ENCODE results near the gene ZRANB3.

GRCh38 chr2:135494503-135494902, 36.5 kb downstream of the ZRANB3 start:
- TF ChIP-seq, protein P1, sequence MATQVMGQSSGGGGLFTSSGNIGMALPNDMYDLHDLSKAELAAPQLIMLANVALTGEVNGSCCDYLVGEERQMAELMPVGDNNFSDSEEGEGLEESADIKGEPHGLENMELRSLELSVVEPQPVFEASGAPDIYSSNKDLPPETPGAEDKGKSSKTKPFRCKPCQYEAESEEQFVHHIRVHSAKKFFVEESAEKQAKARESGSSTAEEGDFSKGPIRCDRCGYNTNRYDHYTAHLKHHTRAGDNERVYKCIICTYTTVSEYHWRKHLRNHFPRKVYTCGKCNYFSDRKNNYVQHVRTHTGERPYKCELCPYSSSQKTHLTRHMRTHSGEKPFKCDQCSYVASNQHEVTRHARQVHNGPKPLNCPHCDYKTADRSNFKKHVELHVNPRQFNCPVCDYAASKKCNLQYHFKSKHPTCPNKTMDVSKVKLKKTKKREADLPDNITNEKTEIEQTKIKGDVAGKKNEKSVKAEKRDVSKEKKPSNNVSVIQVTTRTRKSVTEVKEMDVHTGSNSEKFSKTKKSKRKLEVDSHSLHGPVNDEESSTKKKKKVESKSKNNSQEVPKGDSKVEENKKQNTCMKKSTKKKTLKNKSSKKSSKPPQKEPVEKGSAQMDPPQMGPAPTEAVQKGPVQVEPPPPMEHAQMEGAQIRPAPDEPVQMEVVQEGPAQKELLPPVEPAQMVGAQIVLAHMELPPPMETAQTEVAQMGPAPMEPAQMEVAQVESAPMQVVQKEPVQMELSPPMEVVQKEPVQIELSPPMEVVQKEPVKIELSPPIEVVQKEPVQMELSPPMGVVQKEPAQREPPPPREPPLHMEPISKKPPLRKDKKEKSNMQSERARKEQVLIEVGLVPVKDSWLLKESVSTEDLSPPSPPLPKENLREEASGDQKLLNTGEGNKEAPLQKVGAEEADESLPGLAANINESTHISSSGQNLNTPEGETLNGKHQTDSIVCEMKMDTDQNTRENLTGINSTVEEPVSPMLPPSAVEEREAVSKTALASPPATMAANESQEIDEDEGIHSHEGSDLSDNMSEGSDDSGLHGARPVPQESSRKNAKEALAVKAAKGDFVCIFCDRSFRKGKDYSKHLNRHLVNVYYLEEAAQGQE (IDR thresholded peaks at IDR 0.05; ENCODE audit: low read depth) = no peak
- TF ChIP-seq CTCF (IDR thresholded peaks at IDR 0.05 in 2 of 3, conservative IDR thresholded peaks at IDR 0.05 in 1 of 3; ENCODE audit: borderline replicate concordance in 1 of 3, insufficient read depth in 1 of 3, low read depth in 2 of 3, low read length in 2 of 3) (no peak), SIN3A (IDR thresholded peaks at IDR 0.05; ENCODE audit: low read depth) (no peak), EZH2 (IDR thresholded peaks at IDR 0.05) (no peak), SRF (IDR thresholded peaks at IDR 0.05; ENCODE audit: low read depth) (no peak), POLR2A (IDR thresholded peaks at IDR 0.05; ENCODE audit: borderline replicate concordance, extremely low read depth, insufficient read depth, insufficient read length) (no peak), YY1 (IDR thresholded peaks at IDR 0.05; ENCODE audit: extremely low read depth, insufficient replicate concordance, low read depth, low read length) (no peak), EGR1 (IDR thresholded peaks at IDR 0.05; ENCODE audit: low read depth) (no peak), TCF7L2 (IDR thresholded peaks at IDR 0.05; ENCODE audit: borderline replicate concordance, extremely low read depth, insufficient read depth, insufficient read length) (no peak), POLR2AphosphoS5 (IDR thresholded peaks at IDR 0.05; ENCODE audit: low read depth, low read length) (no peak), FOSL1 (IDR thresholded peaks at IDR 0.05; ENCODE audit: low read depth) (no peak), EZH2phosphoT487 (IDR thresholded peaks at IDR 0.05; ENCODE audit: borderline replicate concordance) (no peak), ELF1 (IDR thresholded peaks at IDR 0.05; ENCODE audit: borderline replicate concordance, low read depth) (no peak)
- TF ChIP-seq, protein P2, sequence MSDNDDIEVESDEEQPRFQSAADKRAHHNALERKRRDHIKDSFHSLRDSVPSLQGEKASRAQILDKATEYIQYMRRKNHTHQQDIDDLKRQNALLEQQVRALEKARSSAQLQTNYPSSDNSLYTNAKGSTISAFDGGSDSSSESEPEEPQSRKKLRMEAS (IDR thresholded peaks at IDR 0.05) = no peak

All from HCT116 (cell line).